Fibroblast of lung (primary cell): ENCODE measurements around the gene RAPGEF2.

Experiments
- EZH2 ChIP-seq: IDR thresholded peaks from 2 replicates; pipeline ENCODE4 v1.5.1; 2012; ENCODE audit warnings: low read length, control low read depth, mild to moderate bottlenecking; ENCODE audit errors: missing control alignments
- TF ChIP-seq, protein P1 (sequence below), 2 donors: IDR thresholded peaks in 1 of 2; conservative IDR thresholded peaks in 1 of 2; 1 replicate in 1 of 2; 2 replicates in 1 of 2; pipeline ENCODE4 v1.5.1; 2011 to 2012; ENCODE audit warnings: low read length in 2 of 2, control low read depth in 1 of 2, inconsistent platforms in 1 of 2, low read depth in 1 of 2, mild to moderate bottlenecking in 1 of 2

DNA sequence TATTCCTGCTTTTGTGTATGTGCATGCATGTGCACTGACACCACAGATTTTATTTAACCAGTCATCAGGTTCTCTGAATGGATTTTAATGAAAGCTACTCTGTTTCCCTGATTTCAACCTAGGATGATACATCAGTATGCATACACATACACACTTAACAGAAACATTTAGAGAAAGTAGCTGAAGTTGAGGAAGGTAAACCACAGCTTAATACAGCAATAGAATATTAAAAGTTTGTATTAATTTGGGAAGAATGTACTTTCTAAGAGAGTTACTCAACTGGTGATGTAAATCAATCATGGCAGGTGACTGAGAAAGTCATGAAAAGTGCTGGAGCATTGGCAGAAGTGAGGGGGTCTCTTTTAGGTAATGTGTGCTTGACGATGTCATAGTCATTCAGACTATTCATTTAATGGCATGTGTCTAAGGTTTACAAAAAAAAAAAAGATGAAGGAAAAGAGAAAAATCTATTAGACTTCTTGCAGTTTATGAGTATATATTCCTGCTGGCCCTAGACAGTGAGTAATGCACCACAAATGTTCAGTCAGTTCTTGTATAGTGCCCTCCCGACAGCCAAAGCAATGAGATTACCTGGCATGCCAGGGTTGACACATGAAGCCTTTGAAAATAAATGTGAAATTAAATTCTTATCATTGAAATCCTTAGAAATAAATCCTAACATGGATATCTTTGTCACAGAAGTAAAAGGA lies 187.6 kb downstream of the RAPGEF2 start:
- TF ChIP-seq, protein P1, sequence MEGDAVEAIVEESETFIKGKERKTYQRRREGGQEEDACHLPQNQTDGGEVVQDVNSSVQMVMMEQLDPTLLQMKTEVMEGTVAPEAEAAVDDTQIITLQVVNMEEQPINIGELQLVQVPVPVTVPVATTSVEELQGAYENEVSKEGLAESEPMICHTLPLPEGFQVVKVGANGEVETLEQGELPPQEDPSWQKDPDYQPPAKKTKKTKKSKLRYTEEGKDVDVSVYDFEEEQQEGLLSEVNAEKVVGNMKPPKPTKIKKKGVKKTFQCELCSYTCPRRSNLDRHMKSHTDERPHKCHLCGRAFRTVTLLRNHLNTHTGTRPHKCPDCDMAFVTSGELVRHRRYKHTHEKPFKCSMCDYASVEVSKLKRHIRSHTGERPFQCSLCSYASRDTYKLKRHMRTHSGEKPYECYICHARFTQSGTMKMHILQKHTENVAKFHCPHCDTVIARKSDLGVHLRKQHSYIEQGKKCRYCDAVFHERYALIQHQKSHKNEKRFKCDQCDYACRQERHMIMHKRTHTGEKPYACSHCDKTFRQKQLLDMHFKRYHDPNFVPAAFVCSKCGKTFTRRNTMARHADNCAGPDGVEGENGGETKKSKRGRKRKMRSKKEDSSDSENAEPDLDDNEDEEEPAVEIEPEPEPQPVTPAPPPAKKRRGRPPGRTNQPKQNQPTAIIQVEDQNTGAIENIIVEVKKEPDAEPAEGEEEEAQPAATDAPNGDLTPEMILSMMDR (conservative IDR thresholded peaks at IDR 0.05 in 1 of 2, IDR thresholded peaks at IDR 0.05 in 1 of 2; ENCODE audit: low read depth in 1 of 2, low read length in 2 of 2), result no peak
- TF ChIP-seq EZH2, result no peak
